Measurements from ENCODE around the gene ZEB2. TPM values are rescaled to one million over a fixed set of nuclear protein-coding genes. Genes with fewer than 3 reads are reported as not detected.

ZEB2 gene
- total RNA-seq, 1 donor from 2014 or later: 111 TPM

DNA sequence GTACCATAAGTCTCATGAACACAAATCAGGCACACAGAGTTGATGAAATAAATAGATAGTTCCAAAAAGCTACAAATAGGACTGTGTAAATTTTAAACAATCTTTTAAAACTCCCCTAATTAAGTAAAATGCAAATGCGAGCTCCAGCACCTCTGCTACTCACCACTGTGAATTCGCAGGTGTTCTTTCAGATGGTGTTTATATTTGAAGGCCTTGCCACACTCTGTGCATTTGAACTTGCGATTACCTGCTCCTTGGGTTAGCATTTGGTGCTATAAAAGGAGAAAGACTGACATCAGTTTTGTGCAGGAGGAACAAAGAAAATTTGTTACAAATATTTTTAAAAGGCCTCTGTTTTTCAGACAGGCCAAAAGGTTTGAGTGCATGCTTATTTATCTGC is 118.9 kb downstream of the ZEB2 start:
- H3K4me1 Mint-ChIP-seq: peaks cover 29% of the 10 kb centered on the region
- DNase-seq (ENCODE audit: low spot score in 2 of 2, unreplicated experiment in 2 of 2): no peak
- peaks cover 4% of the 10 kb centered on the region for H3K9me3 Mint-ChIP-seq
- H3K4me3 Mint-ChIP-seq: no peak overlapping the region
- no peaks in the 10 kb centered on the region for H3K27me3 Mint-ChIP-seq (ENCODE audit: low read depth)
- no peak for TF ChIP-seq CTCF (IDR thresholded peaks at IDR 0.05; ENCODE audit: unreplicated experiment)
- peaks cover 47% of the 10 kb centered on the region for H3K36me3 Mint-ChIP-seq
- H3K27ac Mint-ChIP-seq: no peak overlapping the region

DNA sequence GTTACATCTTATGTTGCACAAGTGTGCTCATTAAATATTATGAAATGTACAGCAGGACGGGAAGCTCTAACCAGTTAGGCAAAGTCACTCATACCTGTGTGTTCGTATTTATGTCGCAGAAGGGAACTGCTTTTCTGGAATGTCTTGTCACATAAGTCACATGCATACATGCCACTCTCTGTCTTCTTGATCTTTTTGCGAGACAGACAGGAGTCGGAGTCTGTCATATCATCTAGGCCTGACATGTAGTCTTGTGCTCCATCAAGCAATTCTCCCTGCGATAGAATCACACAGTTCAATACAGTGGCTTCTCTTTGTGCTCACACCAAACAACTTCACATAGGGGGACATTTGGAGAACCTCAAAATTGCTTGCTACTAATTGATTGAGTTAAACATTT is 123.6 kb downstream of the ZEB2 start:
- Mint-ChIP-seq H3K4me1 (peaks cover 2% of the 10 kb centered on the region), H3K9me3 (peaks cover 4% of the 10 kb centered on the region), H3K4me3 (no peak overlapping the region), H3K27me3 (ENCODE audit: low read depth) (no peaks in the 10 kb centered on the region), H3K27ac (no peak overlapping the region), H3K36me3 (peaks cover 54% of the 10 kb centered on the region)
- no peak for DNase-seq (ENCODE audit: low spot score in 2 of 2, unreplicated experiment in 2 of 2)
- no peak for TF ChIP-seq CTCF (IDR thresholded peaks at IDR 0.05; ENCODE audit: unreplicated experiment)

GRCh38 chr2:144390424-144391020 is 129.4 kb downstream of the ZEB2 start:
- Mint-ChIP-seq H3K36me3 (peaks cover 20% of the 10 kb centered on the region), H3K4me3 (no peak overlapping the region), H3K9me3 (no peaks in the 10 kb centered on the region), H3K27me3 (ENCODE audit: low read depth) (no peaks in the 10 kb centered on the region), H3K27ac (no peak overlapping the region), H3K4me1 (peaks cover 9% of the 10 kb centered on the region)
- no peak for DNase-seq (ENCODE audit: low spot score in 2 of 2, unreplicated experiment in 2 of 2)
- no peak for TF ChIP-seq CTCF (IDR thresholded peaks at IDR 0.05; ENCODE audit: unreplicated experiment)

DNA sequence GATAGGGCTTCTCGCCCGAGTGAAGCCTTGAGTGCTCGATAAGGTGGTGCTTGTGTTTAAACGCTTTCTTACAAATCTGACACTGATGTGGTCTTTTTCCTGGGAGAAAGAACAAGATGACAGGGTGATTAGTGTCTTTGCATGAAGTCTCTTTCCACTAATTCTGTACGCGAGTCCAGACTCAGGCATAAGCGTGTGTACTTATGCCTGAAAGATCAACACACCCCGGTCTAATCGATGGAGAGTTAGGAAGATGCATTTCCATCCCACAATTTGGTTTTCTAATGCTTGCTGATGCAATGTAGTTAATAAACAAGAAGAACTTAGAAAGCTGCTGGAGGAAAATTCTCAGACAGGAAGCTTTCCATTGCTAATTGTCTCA is 130.0 kb downstream of the ZEB2 start:
- H3K27ac Mint-ChIP-seq: no peak overlapping the region
- no peak for TF ChIP-seq CTCF (IDR thresholded peaks at IDR 0.05; ENCODE audit: unreplicated experiment)
- no peaks in the 10 kb centered on the region for H3K9me3 Mint-ChIP-seq
- DNase-seq (ENCODE audit: low spot score in 2 of 2, unreplicated experiment in 2 of 2): no peak
- H3K4me3 Mint-ChIP-seq: no peak overlapping the region
- no peaks in the 10 kb centered on the region for H3K27me3 Mint-ChIP-seq (ENCODE audit: low read depth)
- H3K36me3 Mint-ChIP-seq: peaks cover 17% of the 10 kb centered on the region
- peaks cover 11% of the 10 kb centered on the region for H3K4me1 Mint-ChIP-seq

- no peak for TF ChIP-seq CTCF (IDR thresholded peaks at IDR 0.05; ENCODE audit: unreplicated experiment)
- H3K9me3 Mint-ChIP-seq: no peaks in the 10 kb centered on the region
- peaks cover 17% of the 10 kb centered on the region for H3K36me3 Mint-ChIP-seq
- no peak for DNase-seq (ENCODE audit: low spot score in 2 of 2, unreplicated experiment in 2 of 2)
- no peak overlapping the region for H3K4me3 Mint-ChIP-seq
- no peak overlapping the region for H3K27ac Mint-ChIP-seq
- H3K4me1 Mint-ChIP-seq: peaks cover 11% of the 10 kb centered on the region
- no peaks in the 10 kb centered on the region for H3K27me3 Mint-ChIP-seq (ENCODE audit: low read depth)
These were observed 130.6 kb downstream of the ZEB2 start for GRCh38 chr2:144389151-144389929.
